ENCODE data around the gene DST. TPM values are rescaled to one million over a fixed set of nuclear protein-coding genes. Genes with fewer than 3 reads are reported as not detected.

Gene DST
- total RNA-seq, 1 donor = 573 TPM

DNA sequence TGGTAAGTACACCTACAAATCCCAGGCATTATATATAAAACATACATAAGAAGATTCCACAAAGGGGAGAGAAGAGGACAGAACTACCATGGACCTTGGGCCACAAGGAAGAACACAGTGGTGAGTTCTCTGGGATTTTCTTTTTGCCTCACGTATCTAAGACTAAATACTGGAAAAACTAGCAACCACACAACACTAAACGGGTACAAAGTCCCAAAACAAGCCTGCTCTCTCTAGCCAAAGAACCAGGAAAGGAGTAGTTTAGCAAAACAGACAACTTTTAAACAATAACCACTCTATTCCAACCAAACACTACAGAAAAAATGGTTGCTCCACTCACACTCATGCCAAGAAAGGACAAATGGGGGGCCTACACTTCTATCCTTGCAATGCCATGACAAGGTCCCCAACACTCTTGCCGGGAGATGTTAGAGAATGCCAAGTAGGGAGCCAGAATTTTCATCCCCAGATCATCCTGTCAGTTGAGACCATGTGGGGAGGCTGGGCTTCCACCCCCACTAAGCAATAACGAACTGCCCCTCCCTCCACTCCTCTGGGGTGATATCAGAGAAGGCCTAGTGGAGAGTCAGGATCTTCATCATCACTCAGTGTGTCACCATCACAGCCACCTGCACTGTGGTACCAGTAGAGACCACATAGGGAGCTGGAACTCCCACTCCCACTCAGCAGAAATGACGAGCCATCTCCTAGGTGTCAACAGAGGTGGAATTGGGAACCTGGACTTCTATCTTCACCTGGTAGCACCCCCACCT, 123.5 kb downstream of the DST start:
- H3K27me3 ChIP-seq (ENCODE audit: insufficient read depth, low read length) = no peaks in the 10 kb centered on the region
- TF ChIP-seq, protein P1, sequence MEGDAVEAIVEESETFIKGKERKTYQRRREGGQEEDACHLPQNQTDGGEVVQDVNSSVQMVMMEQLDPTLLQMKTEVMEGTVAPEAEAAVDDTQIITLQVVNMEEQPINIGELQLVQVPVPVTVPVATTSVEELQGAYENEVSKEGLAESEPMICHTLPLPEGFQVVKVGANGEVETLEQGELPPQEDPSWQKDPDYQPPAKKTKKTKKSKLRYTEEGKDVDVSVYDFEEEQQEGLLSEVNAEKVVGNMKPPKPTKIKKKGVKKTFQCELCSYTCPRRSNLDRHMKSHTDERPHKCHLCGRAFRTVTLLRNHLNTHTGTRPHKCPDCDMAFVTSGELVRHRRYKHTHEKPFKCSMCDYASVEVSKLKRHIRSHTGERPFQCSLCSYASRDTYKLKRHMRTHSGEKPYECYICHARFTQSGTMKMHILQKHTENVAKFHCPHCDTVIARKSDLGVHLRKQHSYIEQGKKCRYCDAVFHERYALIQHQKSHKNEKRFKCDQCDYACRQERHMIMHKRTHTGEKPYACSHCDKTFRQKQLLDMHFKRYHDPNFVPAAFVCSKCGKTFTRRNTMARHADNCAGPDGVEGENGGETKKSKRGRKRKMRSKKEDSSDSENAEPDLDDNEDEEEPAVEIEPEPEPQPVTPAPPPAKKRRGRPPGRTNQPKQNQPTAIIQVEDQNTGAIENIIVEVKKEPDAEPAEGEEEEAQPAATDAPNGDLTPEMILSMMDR (IDR thresholded peaks at IDR 0.05; ENCODE audit: extremely low read depth, low read depth, low read length) = no peak
- H3K9me3 ChIP-seq (ENCODE audit: low read depth, low read length) = no peaks in the 10 kb centered on the region
- H3K27ac ChIP-seq (ENCODE audit: low read depth, low read length) = peak overlapping the region; percentile 31
- H2AFZ ChIP-seq (ENCODE audit: low read length) = no peak overlapping the region
- peaks cover 2% of the 10 kb centered on the region for H3K4me1 ChIP-seq (ENCODE audit: insufficient read depth, low read length)
- no peak overlapping the region for H3K4me2 ChIP-seq (ENCODE audit: insufficient read depth, low read length)
- H3K36me3 ChIP-seq (ENCODE audit: insufficient read depth, low read length) = peaks cover 35% of the 10 kb centered on the region
- no peak for DNase-seq (ENCODE audit: insufficient read length, low spot score, missing footprints)
- peaks cover 53% of the 10 kb centered on the region for H3K79me2 ChIP-seq (ENCODE audit: insufficient read depth, low read length)
- no peak overlapping the region for H3K4me3 ChIP-seq (ENCODE audit: insufficient read depth, low read length)
- H4K20me1 ChIP-seq (ENCODE audit: insufficient read depth, low read length) = no peaks in the 10 kb centered on the region

DNA sequence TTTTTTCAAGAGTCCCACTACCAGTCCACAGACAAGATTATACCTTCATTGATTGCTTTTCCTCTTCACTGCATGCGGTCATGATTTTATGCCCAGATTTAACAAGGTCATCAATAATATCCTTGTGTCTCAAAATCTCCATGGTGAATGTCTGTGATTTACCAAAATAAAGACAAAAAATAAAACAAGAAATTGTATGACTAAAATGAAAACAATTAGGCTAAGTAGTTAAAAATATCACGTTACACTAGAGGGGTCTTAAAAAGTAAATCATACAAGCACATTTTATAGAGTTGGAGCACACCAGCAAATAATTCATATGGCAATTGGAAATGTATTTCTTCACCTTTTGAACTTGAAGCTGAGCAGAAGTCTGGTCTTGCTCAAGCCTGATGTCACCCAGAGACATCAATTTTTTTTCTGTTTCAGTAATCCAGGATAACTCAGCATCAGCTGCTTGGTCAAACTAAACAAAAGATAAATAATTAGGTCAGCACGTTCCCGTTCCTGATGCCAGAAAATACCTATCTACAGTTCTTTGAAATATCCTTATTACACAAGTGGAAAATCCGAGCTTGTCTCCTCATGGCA, 125.4 kb downstream of the DST start:
- Histone ChIP-seq H3K79me2 (ENCODE audit: insufficient read depth, low read length) (peaks cover 41% of the 10 kb centered on the region), H3K9me3 (ENCODE audit: low read depth, low read length) (no peaks in the 10 kb centered on the region), H3K4me3 (ENCODE audit: insufficient read depth, low read length) (no peak overlapping the region), H4K20me1 (ENCODE audit: insufficient read depth, low read length) (no peaks in the 10 kb centered on the region), H3K27ac (ENCODE audit: low read depth, low read length) (peak overlapping the region; percentile 50), H3K4me1 (ENCODE audit: insufficient read depth, low read length) (no peaks in the 10 kb centered on the region), H3K4me2 (ENCODE audit: insufficient read depth, low read length) (no peak overlapping the region), H3K27me3 (ENCODE audit: insufficient read depth, low read length) (no peaks in the 10 kb centered on the region), H3K36me3 (ENCODE audit: insufficient read depth, low read length) (peaks cover 50% of the 10 kb centered on the region), H2AFZ (ENCODE audit: low read length) (no peak overlapping the region)
- no peak for DNase-seq (ENCODE audit: insufficient read length, low spot score, missing footprints)
- TF ChIP-seq, protein P1 (IDR thresholded peaks at IDR 0.05; ENCODE audit: extremely low read depth, low read depth, low read length) = no peak

DNA sequence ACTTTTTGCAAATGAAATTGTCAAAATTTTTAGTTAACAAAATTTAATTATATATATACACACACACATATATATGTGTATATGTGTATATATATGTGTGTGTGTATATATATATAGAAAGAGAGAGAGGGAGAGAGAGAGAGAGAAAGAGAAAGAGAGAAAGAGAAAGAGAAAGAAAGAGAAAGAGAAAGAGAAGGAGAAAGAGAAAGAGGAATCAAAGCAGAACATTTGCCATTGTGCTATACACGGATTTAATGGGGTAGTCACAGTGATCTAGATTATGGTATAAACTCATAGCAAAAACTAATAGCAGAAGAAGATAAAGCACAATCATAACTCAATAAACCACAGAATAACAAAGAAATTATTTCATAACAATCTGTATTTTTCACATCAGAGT, 126.7 kb downstream of the DST start:
- no peaks in the 10 kb centered on the region for H3K27me3 ChIP-seq (ENCODE audit: insufficient read depth, low read length)
- no peak overlapping the region for H3K4me2 ChIP-seq (ENCODE audit: insufficient read depth, low read length)
- no peak for DNase-seq (ENCODE audit: insufficient read length, low spot score, missing footprints)
- TF ChIP-seq, protein P1 (IDR thresholded peaks at IDR 0.05; ENCODE audit: extremely low read depth, low read depth, low read length) = no peak
- H3K4me1 ChIP-seq (ENCODE audit: insufficient read depth, low read length) = no peaks in the 10 kb centered on the region
- H3K79me2 ChIP-seq (ENCODE audit: insufficient read depth, low read length) = peaks cover 36% of the 10 kb centered on the region
- H3K36me3 ChIP-seq (ENCODE audit: insufficient read depth, low read length) = peaks cover 58% of the 10 kb centered on the region
- no peaks in the 10 kb centered on the region for H3K9me3 ChIP-seq (ENCODE audit: low read depth, low read length)
- no peaks in the 10 kb centered on the region for H4K20me1 ChIP-seq (ENCODE audit: insufficient read depth, low read length)
- H2AFZ ChIP-seq (ENCODE audit: low read length) = no peak overlapping the region
- H3K27ac ChIP-seq (ENCODE audit: low read depth, low read length) = no peak overlapping the region
- H3K4me3 ChIP-seq (ENCODE audit: insufficient read depth, low read length) = no peak overlapping the region
